DND-41 (cell line): ENCODE measurements around the gene GALP.
"Not testable (repeated sequence)": the region's sequence is repeated elsewhere in the genome, so short reads cannot be mapped to it uniquely, and the experiment has no call there.

Experiments
- ATAC-seq: fragments of 200-7000 bp; cut with Tn5 transposase; 3 replicates; pipeline ENCODE4 v1.9.1; 2021; ENCODE audit warnings: low read depth; ENCODE audit not compliant: insufficient read depth
- DNase-seq: peaks from one replicate; pipeline ENCODE4 v3.0.0-alpha.2; 2020
- H2AFZ ChIP-seq: 2 replicates; pipeline ENCODE4 v1.6.0; 2012; ENCODE audit warnings: low read depth, low read length
- H3K27ac ChIP-seq: 2 replicates; pipeline ENCODE4 v1.5.1; 2012; ENCODE audit warnings: low read length, inconsistent platforms
- H3K27me3 ChIP-seq: fragments of 200-600 bp; sonication (generic); 2 replicates; pipeline ENCODE4 v1.6.0; 2012; ENCODE audit warnings: low read length, mild to moderate bottlenecking, inconsistent platforms; ENCODE audit not compliant: insufficient read depth, poor library complexity
- H3K36me3 ChIP-seq: 2 replicates; pipeline ENCODE4 v1.5.1; 2012; ENCODE audit warnings: low read length, inconsistent platforms; ENCODE audit not compliant: insufficient read depth
- H3K4me1 ChIP-seq: 2 replicates; pipeline ENCODE4 v1.5.1; 2012; ENCODE audit warnings: mild to moderate bottlenecking, low read length; ENCODE audit not compliant: insufficient read depth
- H3K4me2 ChIP-seq: 2 replicates; pipeline ENCODE4 v1.6.0; 2012; ENCODE audit warnings: mild to moderate bottlenecking, moderate library complexity, low read length, inconsistent platforms; ENCODE audit not compliant: insufficient read depth
- H3K4me3 ChIP-seq, 2 experiments: fragments of 200-600 bp in 1 of 2; shearing (Covaris generic) in 1 of 2; 2 replicates each; pipeline ENCODE4 v1.5.1; 2012 to 2016; ENCODE audit warnings: inconsistent platforms in 2 of 2, low read length in 2 of 2, mild to moderate bottlenecking in 2 of 2, low read depth in 1 of 2, moderate library complexity in 1 of 2
- H3K79me2 ChIP-seq: 2 replicates; pipeline ENCODE4 v1.6.0; 2012; ENCODE audit warnings: low read length, inconsistent platforms; ENCODE audit not compliant: insufficient read depth
- H3K9ac ChIP-seq: 2 replicates; pipeline ENCODE4 v1.6.0; 2012; ENCODE audit warnings: low read depth, mild to moderate bottlenecking, inconsistent platforms, low read length, moderate library complexity
- H3K9me3 ChIP-seq: 2 replicates; pipeline ENCODE4 v1.5.1; 2012; ENCODE audit warnings: low read length, moderate library complexity, mild to moderate bottlenecking, inconsistent platforms; ENCODE audit not compliant: insufficient read depth, severe bottlenecking
- H4K20me1 ChIP-seq: 2 replicates; pipeline ENCODE4 v1.6.0; 2012; ENCODE audit warnings: low read length; ENCODE audit not compliant: insufficient read depth
- CTCF ChIP-seq: IDR thresholded peaks from 2 replicates; pipeline ENCODE4 v1.5.1; 2012; ENCODE audit warnings: borderline replicate concordance, low read length, moderate library complexity, mild to moderate bottlenecking; ENCODE audit not compliant: poor library complexity, severe bottlenecking; ENCODE audit errors: extremely low read depth
- EZH2 ChIP-seq: IDR thresholded peaks from 3 replicates; pipeline ENCODE4 v1.6.1; 2012; ENCODE audit warnings: borderline replicate concordance, low read depth, mild to moderate bottlenecking, moderate library complexity, low read length, inconsistent platforms; ENCODE audit not compliant: severe bottlenecking

Gene GALP

DNA sequence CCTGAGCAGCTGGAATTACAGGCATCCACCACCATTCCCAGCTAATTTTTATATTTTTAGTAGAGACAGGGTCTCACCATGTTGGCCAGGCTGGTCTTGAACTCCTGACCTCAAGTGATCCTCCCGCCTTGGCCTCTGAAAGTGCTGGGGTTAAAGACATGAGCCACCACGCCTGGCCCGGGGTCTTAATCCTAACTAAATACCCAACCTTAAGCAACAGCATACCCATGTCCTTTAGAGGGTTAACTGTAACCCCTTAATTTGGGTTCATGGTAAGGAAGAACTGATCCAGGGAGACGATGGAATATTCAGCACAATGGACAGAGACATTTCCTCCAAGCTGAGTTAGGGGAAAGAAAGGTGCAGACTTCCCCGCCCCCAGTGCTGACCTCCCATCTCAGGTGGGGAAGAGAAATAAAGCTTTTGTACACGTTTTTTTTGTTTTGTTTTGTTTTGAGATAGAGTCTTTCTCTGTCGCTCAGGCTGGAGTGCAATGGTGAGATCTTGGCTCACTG, 8.7 kb upstream of the GALP start:
- 0 out of 2 replicates have a peak, but pooled peaks cover 3% of the 10 kb centered on the region for H4K20me1 ChIP-seq
- H3K27me3 ChIP-seq: no peaks in the 10 kb centered on the region
- peaks cover 2% of the 10 kb centered on the region for H3K9me3 ChIP-seq
- ATAC-seq (no peak), DNase-seq (peak; percentile 32)
- H3K27ac ChIP-seq: no peak overlapping the region
- no peak overlapping the region for H3K4me3 ChIP-seq
- H3K36me3 ChIP-seq: no peaks in the 10 kb centered on the region
- no peaks in the 10 kb centered on the region for H3K79me2 ChIP-seq
- no peak for TF ChIP-seq CTCF
- TF ChIP-seq EZH2: no peak
- no peak overlapping the region for H2AFZ ChIP-seq
- H3K9ac ChIP-seq: no peak overlapping the region
- H3K4me2 ChIP-seq: no peak overlapping the region
- peaks cover 26% of the 10 kb centered on the region for H3K4me1 ChIP-seq

DNA sequence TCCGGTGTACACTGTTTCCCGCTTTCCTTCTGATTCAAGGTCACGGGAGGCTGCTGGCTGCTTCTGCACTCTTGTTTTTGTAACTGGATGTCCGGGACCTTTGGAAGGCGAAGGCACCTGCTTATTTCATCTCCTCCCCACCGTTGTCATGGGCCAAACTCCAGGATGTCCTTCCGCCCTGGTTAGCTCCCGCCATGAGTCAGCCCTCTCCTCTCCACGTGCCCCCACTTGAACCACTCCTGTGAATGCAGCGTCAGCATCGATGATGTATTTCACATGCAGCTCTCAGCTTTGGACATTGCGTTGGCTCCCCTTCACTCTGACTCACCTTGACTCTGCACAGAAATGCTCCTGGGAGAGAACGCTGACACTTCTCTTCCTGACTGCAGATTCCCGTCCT, 5.5 kb upstream of the GALP start:
- no peak for TF ChIP-seq EZH2
- TF ChIP-seq CTCF: no peak
- Histone ChIP-seq H2AFZ (no peak overlapping the region), H3K27me3 (no peaks in the 10 kb centered on the region), H3K4me2 (no peak overlapping the region), H3K27ac (no peak overlapping the region), H3K9ac (no peak overlapping the region), H3K9me3 (no peaks in the 10 kb centered on the region), H3K36me3 (no peaks in the 10 kb centered on the region), H4K20me1 (no peaks in the 10 kb centered on the region), H3K4me1 (no peaks in the 10 kb centered on the region), H3K4me3 (no peak overlapping the region), H3K79me2 (no peaks in the 10 kb centered on the region)
- ATAC-seq: no peak
- no peak for DNase-seq

- Histone ChIP-seq H2AFZ (no peak overlapping the region), H3K36me3 (no peaks in the 10 kb centered on the region), H3K27ac (no peak overlapping the region), H3K9ac (no peak overlapping the region), H4K20me1 (no peaks in the 10 kb centered on the region), H3K4me2 (no peak overlapping the region), H3K9me3 (no peaks in the 10 kb centered on the region), H3K4me1 (no peaks in the 10 kb centered on the region), H3K27me3 (no peaks in the 10 kb centered on the region), H3K79me2 (no peaks in the 10 kb centered on the region), H3K4me3 (no peak overlapping the region)
- no peak for TF ChIP-seq EZH2
- ATAC-seq (no peak), DNase-seq (no peak)
Measured at GRCh38 chr19:56174086-56174485, 1.7 kb upstream of the GALP start.

GRCh38 chr19:56174550-56174949, 1.3 kb upstream of the GALP start:
- no peak for DNase-seq
- no peak overlapping the region for H3K9ac ChIP-seq
- no peaks in the 10 kb centered on the region for H3K79me2 ChIP-seq
- no peak overlapping the region for H3K4me3 ChIP-seq
- ATAC-seq: no peak
- no peaks in the 10 kb centered on the region for H3K36me3 ChIP-seq
- TF ChIP-seq CTCF (no peak), EZH2 (no peak)
- H4K20me1 ChIP-seq: no peaks in the 10 kb centered on the region
- H3K27ac ChIP-seq: no peak overlapping the region
- no peaks in the 10 kb centered on the region for H3K4me1 ChIP-seq
- no peak overlapping the region for H3K4me2 ChIP-seq
- H3K27me3 ChIP-seq: no peaks in the 10 kb centered on the region
- H3K9me3 ChIP-seq: no peaks in the 10 kb centered on the region
- no peak overlapping the region for H2AFZ ChIP-seq

GRCh38 chr19:56176310-56176709, 502 bp downstream of the GALP start:
- H3K27ac ChIP-seq, H3K4me3 ChIP-seq, H3K9me3 ChIP-seq, H2AFZ ChIP-seq, H3K4me1 ChIP-seq, DNase-seq, H3K36me3 ChIP-seq, H3K9ac ChIP-seq, ATAC-seq, H4K20me1 ChIP-seq, H3K79me2 ChIP-seq, H3K27me3 ChIP-seq, H3K4me2 ChIP-seq: not testable (repeated sequence)
